KMS-11 (cell line): Measurements from ENCODE around the gene GSTO2.
"Not testable (repeated sequence)": the region's sequence is repeated elsewhere in the genome, so short reads cannot be mapped to it uniquely, and the experiment has no call there.

Experiments used
- H2AFZ ChIP-seq: fragments of 200-600 bp; sonication (generic); 2 replicates; pipeline ENCODE4 v1.6.1; 2016; ENCODE audit warnings: antibody characterized with exemption, mixed run types, low read depth
- H3K27ac ChIP-seq: fragments of 200-600 bp; sonication (generic); 2 replicates; pipeline ENCODE4 v1.6.1; 2016; ENCODE audit warnings: mild to moderate bottlenecking, mixed run types
- H3K27me3 ChIP-seq: fragments of 200-600 bp; sonication (generic); 2 replicates; pipeline ENCODE4 v1.6.1; 2017; ENCODE audit warnings: mild to moderate bottlenecking, low read depth, mixed run types, moderate library complexity; ENCODE audit not compliant: insufficient read depth
- H3K36me3 ChIP-seq: fragments of 200-600 bp; sonication (generic); 2 replicates; pipeline ENCODE4 v1.6.1; 2017; ENCODE audit warnings: mild to moderate bottlenecking, mixed run types; ENCODE audit not compliant: insufficient read depth
- H3K4me1 ChIP-seq: fragments of 200-600 bp; sonication (generic); 2 replicates; pipeline ENCODE4 v1.6.1; 2016; ENCODE audit warnings: mild to moderate bottlenecking, low read depth, mixed run types; ENCODE audit not compliant: poor library complexity, severe bottlenecking
- H3K4me2 ChIP-seq: fragments of 200-600 bp; sonication (generic); 2 replicates; pipeline ENCODE4 v1.7.0; 2016; ENCODE audit warnings: mild to moderate bottlenecking, mixed run types
- H3K4me3 ChIP-seq: fragments of 200-600 bp; sonication (generic); IDR thresholded peaks from 2 replicates; pipeline ENCODE4 v1.6.1; 2017; ENCODE audit warnings: low read depth, low read length, mixed read lengths; ENCODE audit not compliant: insufficient read depth
- H3K79me2 ChIP-seq: fragments of 200-600 bp; sonication (generic); 2 replicates; pipeline ENCODE4 v1.6.1; 2016; ENCODE audit warnings: low read depth, mixed run types; ENCODE audit not compliant: insufficient read depth
- H3K9ac ChIP-seq: fragments of 200-600 bp; sonication (generic); 2 replicates; pipeline ENCODE4 v1.6.1; 2016; ENCODE audit warnings: mild to moderate bottlenecking, mixed run types
- H4K20me1 ChIP-seq: fragments of 200-600 bp; sonication (generic); 2 replicates; pipeline ENCODE4 v1.6.1; 2016; ENCODE audit warnings: mild to moderate bottlenecking, mixed run types; ENCODE audit not compliant: insufficient read depth
- CTCF ChIP-seq: fragments of 200-600 bp; sonication (generic); conservative IDR thresholded peaks from 2 replicates; pipeline ENCODE4 v1.6.1; 2017; ENCODE audit warnings: low read depth, mild to moderate bottlenecking, antibody characterized with exemption, low read length, moderate library complexity, mixed read lengths

Gene GSTO2

GRCh38 chr10:104235801-104236200 is 33.2 kb upstream of the GSTO2 start:
- Histone ChIP-seq H3K36me3 (no peaks in the 10 kb centered on the region), H3K4me3 (no peak overlapping the region), H3K4me2 (no peak overlapping the region), H4K20me1 (no peaks in the 10 kb centered on the region), H3K9ac (no peak overlapping the region), H3K4me1 (peaks cover 5% of the 10 kb centered on the region), H3K27ac (no peak overlapping the region), H3K27me3 (no peaks in the 10 kb centered on the region), H3K79me2 (no peaks in the 10 kb centered on the region), H2AFZ (no peak overlapping the region)
- no peak for TF ChIP-seq CTCF

- Histone ChIP-seq H3K36me3 (no peaks in the 10 kb centered on the region), H3K4me2 (no peak overlapping the region), H3K79me2 (no peaks in the 10 kb centered on the region), H4K20me1 (no peaks in the 10 kb centered on the region), H3K9ac (no peak overlapping the region), H3K27ac (no peak overlapping the region), H3K4me3 (no peak overlapping the region), H3K27me3 (no peaks in the 10 kb centered on the region), H3K4me1 (no peaks in the 10 kb centered on the region), H2AFZ (no peak overlapping the region)
- TF ChIP-seq CTCF = no peak
Observed at GRCh38 chr10:104240078-104240477, 28.9 kb upstream of the GSTO2 start.

GRCh38 chr10:104242545-104242944 is 26.4 kb upstream of the GSTO2 start:
- Histone ChIP-seq H3K4me3 (no peak overlapping the region), H3K79me2 (no peaks in the 10 kb centered on the region), H2AFZ (no peak overlapping the region), H4K20me1 (no peaks in the 10 kb centered on the region), H3K36me3 (no peaks in the 10 kb centered on the region), H3K4me1 (no peaks in the 10 kb centered on the region), H3K27me3 (no peaks in the 10 kb centered on the region; the same call in 1 of the 2 replicates), H3K9ac (no peak overlapping the region), H3K4me2 (no peak overlapping the region), H3K27ac (no peak overlapping the region)
- no peak for TF ChIP-seq CTCF

GRCh38 chr10:104243009-104243408 is 26.0 kb upstream of the GSTO2 start:
- H4K20me1 ChIP-seq, H3K4me2 ChIP-seq, H3K4me1 ChIP-seq, H3K27ac ChIP-seq, H3K4me3 ChIP-seq, H3K36me3 ChIP-seq, H3K27me3 ChIP-seq, H3K9ac ChIP-seq, H3K79me2 ChIP-seq, H2AFZ ChIP-seq: not testable (repeated sequence)

GRCh38 chr10:104243512-104243911 is 25.5 kb upstream of the GSTO2 start:
- no peak overlapping the region for H2AFZ ChIP-seq
- no peak overlapping the region for H3K4me3 ChIP-seq
- no peak for TF ChIP-seq CTCF
- H3K27me3 ChIP-seq = no peaks in the 10 kb centered on the region; the same call in 1 of the 2 replicates
- H4K20me1 ChIP-seq = no peaks in the 10 kb centered on the region
- H3K4me2 ChIP-seq = no peak overlapping the region
- no peaks in the 10 kb centered on the region for H3K36me3 ChIP-seq
- no peak overlapping the region for H3K27ac ChIP-seq
- no peaks in the 10 kb centered on the region for H3K79me2 ChIP-seq
- H3K9ac ChIP-seq = no peak overlapping the region
- no peaks in the 10 kb centered on the region for H3K4me1 ChIP-seq
